Urinary bladder (tissue), 4 donors: ENCODE results near the gene WRAP53. TPM values are rescaled to one million over a fixed set of nuclear protein-coding genes. Genes with fewer than 3 reads are reported as not detected.

ENCODE experiments used
- DNase-seq: peaks from one replicate; pipeline ENCODE4 v3.0.0-alpha.2; 2015; ENCODE audit errors: extremely low spot score
- H3K27ac ChIP-seq: one replicate; pipeline ENCODE4 v1.5.1; 2013; ENCODE audit warnings: low read depth, mild to moderate bottlenecking, moderate library complexity
- H3K36me3 ChIP-seq: one replicate; pipeline ENCODE4 v1.6.1; 2013; ENCODE audit warnings: mild to moderate bottlenecking, moderate library complexity; ENCODE audit not compliant: insufficient read depth
- H3K4me1 ChIP-seq: one replicate; pipeline ENCODE4 v1.6.1; 2013; ENCODE audit warnings: mild to moderate bottlenecking, moderate library complexity; ENCODE audit not compliant: insufficient read depth
- H3K4me3 ChIP-seq: one replicate; pipeline ENCODE4 v1.5.1; 2013; ENCODE audit warnings: low read depth, low read length
- WGBS: extraction: QIAGEN DNeasy Blood & Tissue Kit; methylation state at CpG from one replicate; pipeline ENCODE4 v1.1.7; 2013; 5-methylcytosine and 5-hydroxymethylcytosine counted together
- polyA plus RNA-seq: library from polyadenylated mRNA; stranded (reverse); fragments of 200-250 nt; gene quantifications from one replicate; pipeline ENCODE4 v1.2.3, GENCODE V29; 2013
- total RNA-seq: library from RNA; depleted of rRNA; stranded (reverse); fragments of >200 nt; gene quantifications from one replicate; pipeline ENCODE4 v1.2.3, GENCODE V29; 2014
- donor health status: healthy with polysubstance abuse.
- donor health status: healthy.

The WRAP53 gene
- total and polyA plus RNA-seq, 2 donors = 4.1 to 7.7 TPM

DNA sequence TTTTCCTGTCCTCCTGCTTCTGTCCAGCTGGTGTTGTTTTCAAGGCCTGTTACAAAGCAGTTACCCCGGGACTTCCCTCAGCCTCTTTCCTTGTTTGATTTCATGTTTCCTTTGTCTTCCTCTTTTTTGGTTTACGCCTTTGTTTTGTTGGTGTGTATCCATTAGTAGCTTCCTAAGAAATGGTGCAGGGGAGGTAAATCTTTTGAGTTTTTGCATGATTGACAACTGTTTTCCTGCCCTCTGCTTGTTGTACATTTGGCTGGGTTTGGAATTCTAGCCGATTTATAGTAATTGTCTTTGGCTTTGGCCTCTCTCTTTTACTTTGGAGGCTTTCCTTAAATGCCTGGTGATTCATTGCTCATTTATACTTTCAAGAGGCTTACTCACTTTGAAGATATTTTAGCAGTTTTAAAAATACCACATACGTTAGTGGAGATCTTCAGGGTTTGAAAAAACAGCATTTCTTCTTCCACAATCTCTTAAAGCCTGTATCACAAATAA lies 62.1 kb downstream of the WRAP53 start:
- no peaks in the 10 kb centered on the region for H3K36me3 ChIP-seq
- DNase-seq = no peak
- WGBS = 63% methylated on average over 4 of the region's 4 CpGs
- H3K27ac ChIP-seq = no peak overlapping the region
- no peak overlapping the region for H3K4me3 ChIP-seq
- no peaks in the 10 kb centered on the region for H3K4me1 ChIP-seq

Other genes starting within 250 kb of the WRAP53 start
- gene FGF11, start 249.0 kb upstream of the WRAP53 start, total RNA-seq = 2.1 TPM
- gene FGF11, start 249.0 kb upstream of the WRAP53 start, polyA plus RNA-seq = 0.95 TPM
- gene CHRNB1, start 243.4 kb upstream of the WRAP53 start, total RNA-seq = 10.7 TPM
- gene CHRNB1, start 243.4 kb upstream of the WRAP53 start, polyA plus RNA-seq = 15.4 TPM
- 21.1 TPM for gene ZBTB4, start 208.8 kb upstream of the WRAP53 start, total RNA-seq
- gene ZBTB4, start 208.8 kb upstream of the WRAP53 start, polyA plus RNA-seq = 76.2 TPM
- not detected for gene SLC35G6, start 207.0 kb upstream of the WRAP53 start, total RNA-seq
- not detected for gene SLC35G6, start 207.0 kb upstream of the WRAP53 start, polyA plus RNA-seq
- gene POLR2A, start 204.1 kb upstream of the WRAP53 start, total RNA-seq = 52.3 TPM
- gene POLR2A, start 204.1 kb upstream of the WRAP53 start, polyA plus RNA-seq = 32.2 TPM
- 8.5 TPM for gene TNFSF12, start 139.4 kb upstream of the WRAP53 start, total RNA-seq
- gene TNFSF12, start 139.4 kb upstream of the WRAP53 start, polyA plus RNA-seq = 87.2 TPM
- gene TNFSF13, start 129.7 kb upstream of the WRAP53 start, total RNA-seq = 3.8 TPM
- 22.3 TPM for gene TNFSF13, start 129.7 kb upstream of the WRAP53 start, polyA plus RNA-seq
- gene SENP3, start 126.6 kb upstream of the WRAP53 start, total RNA-seq = 34.7 TPM
- gene SENP3, start 126.6 kb upstream of the WRAP53 start, polyA plus RNA-seq = 54.6 TPM
- gene CD68, start 108.8 kb upstream of the WRAP53 start, total RNA-seq = 9.1 TPM
- gene CD68, start 108.8 kb upstream of the WRAP53 start, polyA plus RNA-seq = 73.7 TPM
- 40.2 TPM for gene MPDU1, start 104.6 kb upstream of the WRAP53 start, total RNA-seq
- 40.4 TPM for gene MPDU1, start 104.6 kb upstream of the WRAP53 start, polyA plus RNA-seq
- 1.2 TPM for gene SOX15, start 98.4 kb upstream of the WRAP53 start, total RNA-seq
- 15.3 TPM for gene SOX15, start 98.4 kb upstream of the WRAP53 start, polyA plus RNA-seq
- gene FXR2, start 73.6 kb upstream of the WRAP53 start, total RNA-seq = 26.2 TPM
- 38.5 TPM for gene FXR2, start 73.6 kb upstream of the WRAP53 start, polyA plus RNA-seq
- 24.8 TPM for gene SAT2, start 60.7 kb upstream of the WRAP53 start, total RNA-seq
- gene SAT2, start 60.7 kb upstream of the WRAP53 start, polyA plus RNA-seq = 116 TPM
- gene SHBG, start 58.3 kb upstream of the WRAP53 start, total RNA-seq = 0.32 TPM
- 0.22 TPM for gene SHBG, start 58.3 kb upstream of the WRAP53 start, polyA plus RNA-seq
- 4.9 TPM for gene ATP1B2, start 37.6 kb upstream of the WRAP53 start, total RNA-seq
- 6.4 TPM for gene ATP1B2, start 37.6 kb upstream of the WRAP53 start, polyA plus RNA-seq
- 17.9 TPM for gene TP53, start 987 bp upstream of the WRAP53 start, total RNA-seq
- gene TP53, start 987 bp upstream of the WRAP53 start, polyA plus RNA-seq = 31.8 TPM
- gene EFNB3, start 16.7 kb downstream of the WRAP53 start, total RNA-seq = 3.3 TPM
- gene EFNB3, start 16.7 kb downstream of the WRAP53 start, polyA plus RNA-seq = 0.86 TPM
- 0.11 TPM for gene DNAH2, start 29.3 kb downstream of the WRAP53 start, total RNA-seq
- gene DNAH2, start 29.3 kb downstream of the WRAP53 start, polyA plus RNA-seq = 0.16 TPM
- 7.9 TPM for gene KDM6B, start 145.7 kb downstream of the WRAP53 start, total RNA-seq
- 17.3 TPM for gene KDM6B, start 145.7 kb downstream of the WRAP53 start, polyA plus RNA-seq
- gene TMEM88, start 166.6 kb downstream of the WRAP53 start, total RNA-seq = 8.1 TPM
- gene TMEM88, start 166.6 kb downstream of the WRAP53 start, polyA plus RNA-seq = 37.0 TPM
- 44.4 TPM for gene NAA38, start 169.1 kb downstream of the WRAP53 start, total RNA-seq
- 110 TPM for gene NAA38, start 169.1 kb downstream of the WRAP53 start, polyA plus RNA-seq
- gene CYB5D1, start 169.5 kb downstream of the WRAP53 start, total RNA-seq = 6.9 TPM
- 12.5 TPM for gene CYB5D1, start 169.5 kb downstream of the WRAP53 start, polyA plus RNA-seq
- gene CHD3, start 200.3 kb downstream of the WRAP53 start, total RNA-seq = 84.8 TPM
- 109 TPM for gene CHD3, start 200.3 kb downstream of the WRAP53 start, polyA plus RNA-seq
- 4.2 TPM for gene RNF227, start 227.8 kb downstream of the WRAP53 start, total RNA-seq
- gene RNF227, start 227.8 kb downstream of the WRAP53 start, polyA plus RNA-seq = 3.8 TPM
- gene KCNAB3, start 241.4 kb downstream of the WRAP53 start, total RNA-seq = 2.3 TPM
- gene KCNAB3, start 241.4 kb downstream of the WRAP53 start, polyA plus RNA-seq = 1.3 TPM
- 19.9 TPM for gene TRAPPC1, start 243.5 kb downstream of the WRAP53 start, total RNA-seq
- gene TRAPPC1, start 243.5 kb downstream of the WRAP53 start, polyA plus RNA-seq = 137 TPM
- gene CNTROB, start 243.7 kb downstream of the WRAP53 start, total RNA-seq = 23.8 TPM
- 24.7 TPM for gene CNTROB, start 243.7 kb downstream of the WRAP53 start, polyA plus RNA-seq